Measurements from ENCODE around the gene PDE6A. TPM values are rescaled to one million over a fixed set of nuclear protein-coding genes. Genes with fewer than 3 reads are reported as not detected.

Gene PDE6A
- total and polyA plus RNA-seq, 2 of the 13 experiments (the other 11 are each of a cell fraction or from before 2014, with no cell fraction given): 0.01 TPM; not detected in 1

DNA sequence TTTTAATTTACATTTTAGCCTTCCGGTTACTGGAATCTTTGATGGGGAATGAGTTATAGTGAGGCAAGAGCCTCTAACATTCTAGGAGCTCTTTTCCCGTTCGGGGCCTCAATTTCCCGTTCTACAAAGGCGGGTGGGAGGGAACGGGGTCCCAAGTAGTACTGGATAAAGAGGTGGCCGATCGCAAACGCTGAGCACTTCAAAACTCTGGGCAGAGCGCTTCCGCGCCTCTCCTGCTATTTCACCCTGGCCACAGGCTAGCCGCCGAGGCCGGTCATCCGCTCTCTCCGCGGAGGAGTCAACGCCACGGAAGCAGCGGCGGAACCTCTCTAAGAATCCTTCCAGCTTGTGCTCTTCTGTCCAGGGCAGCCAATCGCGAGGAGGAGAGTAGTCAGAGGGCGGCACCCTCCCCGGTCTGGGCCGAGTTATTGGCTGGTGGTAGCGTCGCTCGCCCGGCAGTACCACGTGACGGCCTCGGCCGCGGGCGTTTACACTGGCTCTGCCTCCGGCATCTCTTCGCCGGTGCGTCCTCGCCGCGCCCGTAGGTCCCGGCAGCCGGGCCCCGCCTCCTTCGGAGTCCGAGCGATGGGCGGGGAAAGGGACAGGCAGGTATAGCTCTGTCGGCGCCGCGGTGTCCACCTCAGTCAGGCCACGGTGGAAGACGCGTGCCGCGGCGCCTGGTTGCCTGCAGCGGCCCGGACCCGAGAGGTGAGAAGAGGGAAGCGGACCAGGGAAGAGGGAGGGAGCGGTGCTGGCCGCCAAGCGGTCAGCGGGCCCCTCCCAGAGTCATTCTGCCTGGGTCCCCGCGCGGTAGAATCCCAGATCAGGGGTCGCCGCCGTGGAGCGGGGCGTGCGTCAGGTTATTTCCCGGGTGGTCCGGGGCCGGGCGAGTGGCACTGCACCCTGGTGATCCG lies 15.9 kb upstream of the PDE6A start, which contains the start of gene SLC26A2 (continued):
- TF ChIP-seq ZNF383 (CRISPR knock-in tag; IDR thresholded peaks at IDR 0.05; ENCODE audit: borderline replicate concordance): no peak
- TF ChIP-seq RXRA (CRISPR knock-in tag; IDR thresholded peaks at IDR 0.05): no peak; the same call in 1 of the 2 replicates
- no peak for TF ChIP-seq PLRG1 (conservative IDR thresholded peaks at IDR 0.05)
- no peak for TF ChIP-seq ZNF260 (CRISPR knock-in tag; IDR thresholded peaks at IDR 0.05; ENCODE audit: borderline replicate concordance, low read depth)
- no peak for TF ChIP-seq TBX3 (IDR thresholded peaks at IDR 0.05; ENCODE audit: borderline replicate concordance)
- TF ChIP-seq, protein P1, sequence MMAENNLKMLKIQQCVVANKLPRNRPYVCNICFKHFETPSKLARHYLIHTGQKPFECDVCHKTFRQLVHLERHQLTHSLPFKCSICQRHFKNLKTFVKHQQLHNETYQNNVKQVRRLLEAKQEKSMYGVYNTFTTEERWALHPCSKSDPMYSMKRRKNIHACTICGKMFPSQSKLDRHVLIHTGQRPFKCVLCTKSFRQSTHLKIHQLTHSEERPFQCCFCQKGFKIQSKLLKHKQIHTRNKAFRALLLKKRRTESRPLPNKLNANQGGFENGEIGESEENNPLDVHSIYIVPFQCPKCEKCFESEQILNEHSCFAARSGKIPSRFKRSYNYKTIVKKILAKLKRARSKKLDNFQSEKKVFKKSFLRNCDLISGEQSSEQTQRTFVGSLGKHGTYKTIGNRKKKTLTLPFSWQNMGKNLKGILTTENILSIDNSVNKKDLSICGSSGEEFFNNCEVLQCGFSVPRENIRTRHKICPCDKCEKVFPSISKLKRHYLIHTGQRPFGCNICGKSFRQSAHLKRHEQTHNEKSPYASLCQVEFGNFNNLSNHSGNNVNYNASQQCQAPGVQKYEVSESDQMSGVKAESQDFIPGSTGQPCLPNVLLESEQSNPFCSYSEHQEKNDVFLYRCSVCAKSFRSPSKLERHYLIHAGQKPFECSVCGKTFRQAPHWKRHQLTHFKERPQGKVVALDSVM (CRISPR knock-in tag; IDR thresholded peaks at IDR 0.05): peak; percentile 51; the same call in 1 of the 2 replicates
- no peak; the same call in 1 of the 2 replicates for TF ChIP-seq MIER3 (CRISPR knock-in tag; IDR thresholded peaks at IDR 0.05; ENCODE audit: borderline replicate concordance)
- TF ChIP-seq, protein P2, sequence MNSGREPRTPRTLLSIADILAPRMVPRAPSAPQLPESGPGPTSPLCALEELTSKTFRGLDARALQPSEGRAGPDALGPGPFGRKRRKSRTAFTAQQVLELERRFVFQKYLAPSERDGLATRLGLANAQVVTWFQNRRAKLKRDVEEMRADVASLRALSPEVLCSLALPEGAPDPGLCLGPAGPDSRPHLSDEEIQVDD (CRISPR knock-in tag; IDR thresholded peaks at IDR 0.05; ENCODE audit: borderline replicate concordance): no peak
- no peak for TF ChIP-seq ZNF564 (CRISPR knock-in tag; IDR thresholded peaks at IDR 0.05)
- TF ChIP-seq, protein P3, sequence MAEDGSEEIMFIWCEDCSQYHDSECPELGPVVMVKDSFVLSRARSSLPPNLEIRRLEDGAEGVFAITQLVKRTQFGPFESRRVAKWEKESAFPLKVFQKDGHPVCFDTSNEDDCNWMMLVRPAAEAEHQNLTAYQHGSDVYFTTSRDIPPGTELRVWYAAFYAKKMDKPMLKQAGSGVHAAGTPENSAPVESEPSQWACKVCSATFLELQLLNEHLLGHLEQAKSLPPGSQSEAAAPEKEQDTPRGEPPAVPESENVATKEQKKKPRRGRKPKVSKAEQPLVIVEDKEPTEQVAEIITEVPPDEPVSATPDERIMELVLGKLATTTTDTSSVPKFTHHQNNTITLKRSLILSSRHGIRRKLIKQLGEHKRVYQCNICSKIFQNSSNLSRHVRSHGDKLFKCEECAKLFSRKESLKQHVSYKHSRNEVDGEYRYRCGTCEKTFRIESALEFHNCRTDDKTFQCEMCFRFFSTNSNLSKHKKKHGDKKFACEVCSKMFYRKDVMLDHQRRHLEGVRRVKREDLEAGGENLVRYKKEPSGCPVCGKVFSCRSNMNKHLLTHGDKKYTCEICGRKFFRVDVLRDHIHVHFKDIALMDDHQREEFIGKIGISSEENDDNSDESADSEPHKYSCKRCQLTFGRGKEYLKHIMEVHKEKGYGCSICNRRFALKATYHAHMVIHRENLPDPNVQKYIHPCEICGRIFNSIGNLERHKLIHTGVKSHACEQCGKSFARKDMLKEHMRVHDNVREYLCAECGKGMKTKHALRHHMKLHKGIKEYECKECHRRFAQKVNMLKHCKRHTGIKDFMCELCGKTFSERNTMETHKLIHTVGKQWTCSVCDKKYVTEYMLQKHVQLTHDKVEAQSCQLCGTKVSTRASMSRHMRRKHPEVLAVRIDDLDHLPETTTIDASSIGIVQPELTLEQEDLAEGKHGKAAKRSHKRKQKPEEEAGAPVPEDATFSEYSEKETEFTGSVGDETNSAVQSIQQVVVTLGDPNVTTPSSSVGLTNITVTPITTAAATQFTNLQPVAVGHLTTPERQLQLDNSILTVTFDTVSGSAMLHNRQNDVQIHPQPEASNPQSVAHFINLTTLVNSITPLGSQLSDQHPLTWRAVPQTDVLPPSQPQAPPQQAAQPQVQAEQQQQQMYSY (CRISPR knock-in tag; IDR thresholded peaks at IDR 0.05): no peak
- TF ChIP-seq, protein P4, sequence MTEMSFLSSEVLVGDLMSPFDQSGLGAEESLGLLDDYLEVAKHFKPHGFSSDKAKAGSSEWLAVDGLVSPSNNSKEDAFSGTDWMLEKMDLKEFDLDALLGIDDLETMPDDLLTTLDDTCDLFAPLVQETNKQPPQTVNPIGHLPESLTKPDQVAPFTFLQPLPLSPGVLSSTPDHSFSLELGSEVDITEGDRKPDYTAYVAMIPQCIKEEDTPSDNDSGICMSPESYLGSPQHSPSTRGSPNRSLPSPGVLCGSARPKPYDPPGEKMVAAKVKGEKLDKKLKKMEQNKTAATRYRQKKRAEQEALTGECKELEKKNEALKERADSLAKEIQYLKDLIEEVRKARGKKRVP (CRISPR knock-in tag; IDR thresholded peaks at IDR 0.05): 0 out of 4 replicates have a peak, but pooled peaks of 1 of the 2 experiments have one; percentile 35
- TF ChIP-seq GZF1 (CRISPR knock-in tag; IDR thresholded peaks at IDR 0.05): no peak
- no peak for TF ChIP-seq REPIN1 (CRISPR knock-in tag; IDR thresholded peaks at IDR 0.05; ENCODE audit: borderline replicate concordance, low read depth)
- TF ChIP-seq PRDM10 (CRISPR knock-in tag; IDR thresholded peaks at IDR 0.05; ENCODE audit: low read depth): 0 out of 2 replicates have a peak, but pooled peaks have one; percentile 38
- TF ChIP-seq ATF7 (IDR thresholded peaks at IDR 0.05): no peak
- no peak for TF ChIP-seq ATF7 (CRISPR knock-in tag; IDR thresholded peaks at IDR 0.05)
